HG03060 (cell line): Measurements from ENCODE around the gene TTC6.

Experiments
- ATAC-seq: cut with Tn5 transposase; IDR thresholded peaks from one replicate; pipeline ENCODE4 v1.9.1; 2021; ENCODE audit warnings: low read depth, moderate number of reproducible peaks; ENCODE audit not compliant: unreplicated experiment

The TTC6 gene

GRCh38 chr14:37623426-37623951 is 28.1 kb downstream of the TTC6 start:
- ATAC-seq, result no peak

- ATAC-seq, result no peak
Measured at GRCh38 chr14:37623971-37624370, 28.5 kb downstream of the TTC6 start.

GRCh38 chr14:37625597-37626595 is 30.5 kb downstream of the TTC6 start:
- ATAC-seq, result no peak

GRCh38 chr14:37637341-37637740 is 41.9 kb downstream of the TTC6 start:
- no peak for ATAC-seq

- ATAC-seq, result no peak
Measured at GRCh38 chr14:37638599-37638998, 43.2 kb downstream of the TTC6 start.

GRCh38 chr14:37641117-37641516 is 45.7 kb downstream of the TTC6 start:
- ATAC-seq, result no peak

GRCh38 chr14:37642125-37642524 is 46.7 kb downstream of the TTC6 start:
- no peak for ATAC-seq

- ATAC-seq, result no peak
Measured at GRCh38 chr14:37643701-37644100, 48.3 kb downstream of the TTC6 start.
